ENCODE results near the gene GYS2.
A peak's percentile ranks its signal among the peaks of the same experiment; 100 is the strongest.
"Not testable (repeated sequence)": the region's sequence is repeated elsewhere in the genome, so short reads cannot be mapped to it uniquely, and the experiment has no call there.

The GYS2 gene

GRCh38 chr12:21606175-21606574 is 1.5 kb upstream of the GYS2 start:
- H3K9ac ChIP-seq, result no peak overlapping the region
- no peaks in the 10 kb centered on the region for H3K9me3 ChIP-seq
- H3K36me3 ChIP-seq, result no peaks in the 10 kb centered on the region
- TF ChIP-seq Cebpa-rat (IDR thresholded peaks at IDR 0.05), result no peak
- no peak overlapping the region for H3K4me3 ChIP-seq
- no peaks in the 10 kb centered on the region for H3K4me1 ChIP-seq
- no peaks in the 10 kb centered on the region for H4K20me1 ChIP-seq
- no peak overlapping the region for H3K27ac ChIP-seq
- no peak overlapping the region for H3K4me2 ChIP-seq
- no peaks in the 10 kb centered on the region for H3K27me3 ChIP-seq

GRCh38 chr12:21602774-21603173 is 1.9 kb downstream of the GYS2 start:
- H3K9ac ChIP-seq, result no peak overlapping the region
- no peak for TF ChIP-seq Cebpa-rat (IDR thresholded peaks at IDR 0.05)

GRCh38 chr12:21600196-21600595 is 4.5 kb downstream of the GYS2 start:
- no peak for TF ChIP-seq Cebpa-rat (IDR thresholded peaks at IDR 0.05)
- H3K4me1 ChIP-seq, result peaks cover 11% of the 10 kb centered on the region
- H3K4me2 ChIP-seq, result no peak overlapping the region
- H3K36me3 ChIP-seq, result no peaks in the 10 kb centered on the region
- no peak overlapping the region for H3K4me3 ChIP-seq
- no peak overlapping the region for H3K27ac ChIP-seq
- H3K27me3 ChIP-seq, result no peaks in the 10 kb centered on the region
- no peaks in the 10 kb centered on the region for H4K20me1 ChIP-seq
- no peak overlapping the region for H3K9ac ChIP-seq
- H3K9me3 ChIP-seq, result no peaks in the 10 kb centered on the region

More at GRCh38 chr12:21602774-21603173, 1.9 kb downstream of the GYS2 start:
- H3K9me3 ChIP-seq, result no peaks in the 10 kb centered on the region
- H3K4me3 ChIP-seq, result no peak overlapping the region
- no peak overlapping the region for H3K4me2 ChIP-seq
- H3K4me1 ChIP-seq, result peaks cover 11% of the 10 kb centered on the region
- H3K27ac ChIP-seq, result no peak overlapping the region
- no peaks in the 10 kb centered on the region for H3K36me3 ChIP-seq
- H3K27me3 ChIP-seq, result no peaks in the 10 kb centered on the region
- H4K20me1 ChIP-seq, result no peaks in the 10 kb centered on the region

GRCh38 chr12:21599143-21599999 is 5.3 kb downstream of the GYS2 start:
- Histone ChIP-seq H3K9ac (no peak overlapping the region), H3K27ac (no peak overlapping the region), H4K20me1 (no peaks in the 10 kb centered on the region), H3K4me2 (peak overlapping the region; percentile 48), H3K4me3 (no peak overlapping the region), H3K27me3 (no peaks in the 10 kb centered on the region), H3K9me3 (no peaks in the 10 kb centered on the region), H3K36me3 (no peaks in the 10 kb centered on the region), H3K4me1 (peaks cover 11% of the 10 kb centered on the region)
- TF ChIP-seq Cebpa-rat (IDR thresholded peaks at IDR 0.05), result no peak

- H3K4me1 ChIP-seq, result peaks cover 11% of the 10 kb centered on the region
- no peaks in the 10 kb centered on the region for H3K9me3 ChIP-seq
- no peak for TF ChIP-seq Cebpa-rat (IDR thresholded peaks at IDR 0.05)
- H3K4me3 ChIP-seq, result no peak overlapping the region
- no peak overlapping the region for H3K4me2 ChIP-seq
- no peaks in the 10 kb centered on the region for H4K20me1 ChIP-seq
- H3K27me3 ChIP-seq, result no peaks in the 10 kb centered on the region
- no peak overlapping the region for H3K27ac ChIP-seq
- no peak overlapping the region for H3K9ac ChIP-seq
- H3K36me3 ChIP-seq, result no peaks in the 10 kb centered on the region
Observed at GRCh38 chr12:21598651-21599050, 6.0 kb downstream of the GYS2 start.

- peaks cover 11% of the 10 kb centered on the region for H3K4me1 ChIP-seq
- H3K27ac ChIP-seq, H3K9me3 ChIP-seq, H3K4me2 ChIP-seq, H3K36me3 ChIP-seq, H4K20me1 ChIP-seq, H3K27me3 ChIP-seq, H3K9ac ChIP-seq, H3K4me3 ChIP-seq: not testable (repeated sequence)
Observed at GRCh38 chr12:21595356-21595755, 9.3 kb downstream of the GYS2 start.

- Histone ChIP-seq H3K4me2 (no peak overlapping the region), H3K9ac (no peak overlapping the region), H3K4me1 (no peaks in the 10 kb centered on the region), H3K36me3 (no peaks in the 10 kb centered on the region), H3K27ac (no peak overlapping the region), H4K20me1 (no peaks in the 10 kb centered on the region), H3K4me3 (no peak overlapping the region), H3K27me3 (no peaks in the 10 kb centered on the region), H3K9me3 (peaks cover 5% of the 10 kb centered on the region)
- TF ChIP-seq Cebpa-rat (IDR thresholded peaks at IDR 0.05), result no peak
Observed at GRCh38 chr12:21585485-21585884, 19.2 kb downstream of the GYS2 start.

GRCh38 chr12:21584403-21585182 is 20.1 kb downstream of the GYS2 start:
- H3K9ac ChIP-seq, H3K27ac ChIP-seq, H3K4me1 ChIP-seq, H3K9me3 ChIP-seq, H3K4me2 ChIP-seq, H4K20me1 ChIP-seq, H3K27me3 ChIP-seq, H3K4me3 ChIP-seq, H3K36me3 ChIP-seq: not testable (repeated sequence)

GRCh38 chr12:21583587-21583986 is 21.1 kb downstream of the GYS2 start:
- no peak overlapping the region for H3K4me3 ChIP-seq
- no peak overlapping the region for H3K27ac ChIP-seq
- no peaks in the 10 kb centered on the region for H3K27me3 ChIP-seq
- H3K9me3 ChIP-seq, result no peaks in the 10 kb centered on the region
- H3K9ac ChIP-seq, result no peak overlapping the region
- no peaks in the 10 kb centered on the region for H4K20me1 ChIP-seq
- H3K4me2 ChIP-seq, result no peak overlapping the region
- no peaks in the 10 kb centered on the region for H3K36me3 ChIP-seq
- no peak for TF ChIP-seq Cebpa-rat (IDR thresholded peaks at IDR 0.05)
- no peaks in the 10 kb centered on the region for H3K4me1 ChIP-seq

GRCh38 chr12:21580748-21581516 is 23.7 kb downstream of the GYS2 start:
- no peak for TF ChIP-seq Cebpa-rat (IDR thresholded peaks at IDR 0.05)
- no peaks in the 10 kb centered on the region for H3K4me1 ChIP-seq
- H3K9ac ChIP-seq, result no peak overlapping the region
- no peaks in the 10 kb centered on the region for H4K20me1 ChIP-seq
- no peaks in the 10 kb centered on the region for H3K36me3 ChIP-seq
- no peak overlapping the region for H3K4me3 ChIP-seq
- no peak overlapping the region for H3K4me2 ChIP-seq
- no peaks in the 10 kb centered on the region for H3K27me3 ChIP-seq
- no peak overlapping the region for H3K27ac ChIP-seq
- no peaks in the 10 kb centered on the region for H3K9me3 ChIP-seq

All from BLaER1 (cell line).